Neural crest cell (in vitro differentiated cells): ENCODE data around the gene SLN. TPM values are rescaled to one million over a fixed set of nuclear protein-coding genes. Genes with fewer than 3 reads are reported as not detected.

Experiments used
- DNase-seq: peaks from one replicate; pipeline ENCODE4 v3.0.0; 2021; ENCODE audit warnings: low read depth, mixed read lengths, low spot score
- H3K27ac Mint-ChIP-seq: one replicate; pipeline ENCODE4 v1.8.0; 2021; ENCODE audit warnings: mild to moderate bottlenecking, mixed read lengths; ENCODE audit not compliant: unreplicated experiment
- H3K27me3 Mint-ChIP-seq: 2 replicates; pipeline ENCODE4 v1.8.0; 2021; ENCODE audit warnings: low read depth, mild to moderate bottlenecking, mixed read lengths
- H3K36me3 Mint-ChIP-seq: 2 replicates; pipeline ENCODE4 v1.8.0; 2021; ENCODE audit warnings: low read depth, mild to moderate bottlenecking, mixed read lengths
- H3K4me1 Mint-ChIP-seq: 2 replicates; pipeline ENCODE4 v1.8.0; 2021; ENCODE audit warnings: mixed read lengths
- H3K4me3 Mint-ChIP-seq: one replicate; pipeline ENCODE4 v1.8.0; 2021; ENCODE audit warnings: mild to moderate bottlenecking, mixed read lengths
- H3K9me3 Mint-ChIP-seq: 2 replicates; pipeline ENCODE4 v1.8.0; 2021; ENCODE audit warnings: mixed read lengths
- CTCF ChIP-seq: fragments of 200-600 bp; sonication (generic); conservative IDR thresholded peaks from 2 replicates; pipeline ENCODE4 v1.5.0; 2021; ENCODE audit warnings: antibody characterized with exemption, mild to moderate bottlenecking
- total RNA-seq: library from RNA; stranded (reverse); gene quantifications from 2 replicates; pipeline ENCODE4 v1.2.1, GENCODE V29; 2021

Gene SLN
- total RNA-seq, 1 donor from 2014 or later: not detected

DNA sequence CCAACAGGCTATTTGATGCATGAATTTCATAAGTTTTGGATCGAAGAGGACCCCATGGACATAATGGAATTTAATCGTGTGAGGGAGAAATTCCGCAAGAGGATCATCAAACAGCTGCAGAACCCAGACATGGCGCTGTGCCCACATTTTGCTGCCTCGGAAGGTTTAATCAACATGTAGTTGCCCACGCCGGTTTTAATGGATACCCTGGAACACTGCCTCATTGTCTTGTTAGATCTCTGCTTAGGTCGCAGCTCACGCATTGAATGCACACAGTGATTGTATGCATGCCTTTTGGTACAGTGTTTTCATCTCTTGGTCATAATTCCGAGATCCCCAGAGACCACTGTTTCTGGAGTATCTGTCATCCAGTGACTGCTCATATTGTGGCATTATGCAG, 46.8 kb downstream of the SLN start:
- no peak for DNase-seq
- Mint-ChIP-seq H3K36me3 (no peaks in the 10 kb centered on the region), H3K4me1 (peaks cover 38% of the 10 kb centered on the region), H3K27ac (no peak overlapping the region), H3K9me3 (no peaks in the 10 kb centered on the region), H3K27me3 (peaks cover 3% of the 10 kb centered on the region), H3K4me3 (no peak overlapping the region)
- TF ChIP-seq CTCF: no peak

- Mint-ChIP-seq H3K27ac (no peak overlapping the region), H3K27me3 (peaks cover 5% of the 10 kb centered on the region), H3K9me3 (no peaks in the 10 kb centered on the region), H3K36me3 (no peaks in the 10 kb centered on the region), H3K4me1 (peaks cover 11% of the 10 kb centered on the region), H3K4me3 (no peak overlapping the region)
- no peak for DNase-seq
- TF ChIP-seq CTCF: no peak
These were observed 50.2 kb downstream of the SLN start for GRCh38 chr11:107661656-107662055.

- Mint-ChIP-seq H3K36me3 (no peaks in the 10 kb centered on the region), H3K4me1 (peaks cover 8% of the 10 kb centered on the region), H3K27me3 (peaks cover 5% of the 10 kb centered on the region), H3K9me3 (no peaks in the 10 kb centered on the region), H3K4me3 (no peak overlapping the region), H3K27ac (no peak overlapping the region)
- DNase-seq: no peak
- TF ChIP-seq CTCF: no peak
These were observed 51.8 kb downstream of the SLN start for GRCh38 chr11:107660066-107660465.

- H3K9me3 Mint-ChIP-seq: no peaks in the 10 kb centered on the region
- H3K36me3 Mint-ChIP-seq: no peaks in the 10 kb centered on the region
- no peak for TF ChIP-seq CTCF
- DNase-seq: no peak
- H3K27ac Mint-ChIP-seq: no peak overlapping the region
- H3K27me3 Mint-ChIP-seq: peaks cover 5% of the 10 kb centered on the region
- H3K4me3 Mint-ChIP-seq: no peak overlapping the region
- H3K4me1 Mint-ChIP-seq: peaks cover under 1% of the 10 kb centered on the region
These were observed 52.5 kb downstream of the SLN start for GRCh38 chr11:107659310-107659709.

Other genes with a start within 250 kb of the SLN start
- 11.0 and 13.4 TPM in 2 replicates for gene ALKBH8, start 146.3 kb downstream of the SLN start, total RNA-seq
- 0.40 and 0.43 TPM in 2 replicates for gene ELMOD1, start 120.9 kb downstream of the SLN start, total RNA-seq
- gene SLC35F2, start 146.7 kb upstream of the SLN start, total RNA-seq: 18.2 and 18.5 TPM in 2 replicates
- gene RAB39A, start 216.4 kb upstream of the SLN start, total RNA-seq: 10.8 and 11.3 TPM in 2 replicates